Measurements from ENCODE around the gene NAA38.

GRCh38 chr17:7882629-7883028, 25.3 kb upstream of the NAA38 start:
- TF ChIP-seq, protein P1, sequence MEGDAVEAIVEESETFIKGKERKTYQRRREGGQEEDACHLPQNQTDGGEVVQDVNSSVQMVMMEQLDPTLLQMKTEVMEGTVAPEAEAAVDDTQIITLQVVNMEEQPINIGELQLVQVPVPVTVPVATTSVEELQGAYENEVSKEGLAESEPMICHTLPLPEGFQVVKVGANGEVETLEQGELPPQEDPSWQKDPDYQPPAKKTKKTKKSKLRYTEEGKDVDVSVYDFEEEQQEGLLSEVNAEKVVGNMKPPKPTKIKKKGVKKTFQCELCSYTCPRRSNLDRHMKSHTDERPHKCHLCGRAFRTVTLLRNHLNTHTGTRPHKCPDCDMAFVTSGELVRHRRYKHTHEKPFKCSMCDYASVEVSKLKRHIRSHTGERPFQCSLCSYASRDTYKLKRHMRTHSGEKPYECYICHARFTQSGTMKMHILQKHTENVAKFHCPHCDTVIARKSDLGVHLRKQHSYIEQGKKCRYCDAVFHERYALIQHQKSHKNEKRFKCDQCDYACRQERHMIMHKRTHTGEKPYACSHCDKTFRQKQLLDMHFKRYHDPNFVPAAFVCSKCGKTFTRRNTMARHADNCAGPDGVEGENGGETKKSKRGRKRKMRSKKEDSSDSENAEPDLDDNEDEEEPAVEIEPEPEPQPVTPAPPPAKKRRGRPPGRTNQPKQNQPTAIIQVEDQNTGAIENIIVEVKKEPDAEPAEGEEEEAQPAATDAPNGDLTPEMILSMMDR (conservative IDR thresholded peaks at IDR 0.05; ENCODE audit: low read depth in 2 of 2) = no peak
- TF ChIP-seq EZH2 (IDR thresholded peaks at IDR 0.05; ENCODE audit: low read depth, unreplicated experiment) = no peak
- TF ChIP-seq, protein P2, sequence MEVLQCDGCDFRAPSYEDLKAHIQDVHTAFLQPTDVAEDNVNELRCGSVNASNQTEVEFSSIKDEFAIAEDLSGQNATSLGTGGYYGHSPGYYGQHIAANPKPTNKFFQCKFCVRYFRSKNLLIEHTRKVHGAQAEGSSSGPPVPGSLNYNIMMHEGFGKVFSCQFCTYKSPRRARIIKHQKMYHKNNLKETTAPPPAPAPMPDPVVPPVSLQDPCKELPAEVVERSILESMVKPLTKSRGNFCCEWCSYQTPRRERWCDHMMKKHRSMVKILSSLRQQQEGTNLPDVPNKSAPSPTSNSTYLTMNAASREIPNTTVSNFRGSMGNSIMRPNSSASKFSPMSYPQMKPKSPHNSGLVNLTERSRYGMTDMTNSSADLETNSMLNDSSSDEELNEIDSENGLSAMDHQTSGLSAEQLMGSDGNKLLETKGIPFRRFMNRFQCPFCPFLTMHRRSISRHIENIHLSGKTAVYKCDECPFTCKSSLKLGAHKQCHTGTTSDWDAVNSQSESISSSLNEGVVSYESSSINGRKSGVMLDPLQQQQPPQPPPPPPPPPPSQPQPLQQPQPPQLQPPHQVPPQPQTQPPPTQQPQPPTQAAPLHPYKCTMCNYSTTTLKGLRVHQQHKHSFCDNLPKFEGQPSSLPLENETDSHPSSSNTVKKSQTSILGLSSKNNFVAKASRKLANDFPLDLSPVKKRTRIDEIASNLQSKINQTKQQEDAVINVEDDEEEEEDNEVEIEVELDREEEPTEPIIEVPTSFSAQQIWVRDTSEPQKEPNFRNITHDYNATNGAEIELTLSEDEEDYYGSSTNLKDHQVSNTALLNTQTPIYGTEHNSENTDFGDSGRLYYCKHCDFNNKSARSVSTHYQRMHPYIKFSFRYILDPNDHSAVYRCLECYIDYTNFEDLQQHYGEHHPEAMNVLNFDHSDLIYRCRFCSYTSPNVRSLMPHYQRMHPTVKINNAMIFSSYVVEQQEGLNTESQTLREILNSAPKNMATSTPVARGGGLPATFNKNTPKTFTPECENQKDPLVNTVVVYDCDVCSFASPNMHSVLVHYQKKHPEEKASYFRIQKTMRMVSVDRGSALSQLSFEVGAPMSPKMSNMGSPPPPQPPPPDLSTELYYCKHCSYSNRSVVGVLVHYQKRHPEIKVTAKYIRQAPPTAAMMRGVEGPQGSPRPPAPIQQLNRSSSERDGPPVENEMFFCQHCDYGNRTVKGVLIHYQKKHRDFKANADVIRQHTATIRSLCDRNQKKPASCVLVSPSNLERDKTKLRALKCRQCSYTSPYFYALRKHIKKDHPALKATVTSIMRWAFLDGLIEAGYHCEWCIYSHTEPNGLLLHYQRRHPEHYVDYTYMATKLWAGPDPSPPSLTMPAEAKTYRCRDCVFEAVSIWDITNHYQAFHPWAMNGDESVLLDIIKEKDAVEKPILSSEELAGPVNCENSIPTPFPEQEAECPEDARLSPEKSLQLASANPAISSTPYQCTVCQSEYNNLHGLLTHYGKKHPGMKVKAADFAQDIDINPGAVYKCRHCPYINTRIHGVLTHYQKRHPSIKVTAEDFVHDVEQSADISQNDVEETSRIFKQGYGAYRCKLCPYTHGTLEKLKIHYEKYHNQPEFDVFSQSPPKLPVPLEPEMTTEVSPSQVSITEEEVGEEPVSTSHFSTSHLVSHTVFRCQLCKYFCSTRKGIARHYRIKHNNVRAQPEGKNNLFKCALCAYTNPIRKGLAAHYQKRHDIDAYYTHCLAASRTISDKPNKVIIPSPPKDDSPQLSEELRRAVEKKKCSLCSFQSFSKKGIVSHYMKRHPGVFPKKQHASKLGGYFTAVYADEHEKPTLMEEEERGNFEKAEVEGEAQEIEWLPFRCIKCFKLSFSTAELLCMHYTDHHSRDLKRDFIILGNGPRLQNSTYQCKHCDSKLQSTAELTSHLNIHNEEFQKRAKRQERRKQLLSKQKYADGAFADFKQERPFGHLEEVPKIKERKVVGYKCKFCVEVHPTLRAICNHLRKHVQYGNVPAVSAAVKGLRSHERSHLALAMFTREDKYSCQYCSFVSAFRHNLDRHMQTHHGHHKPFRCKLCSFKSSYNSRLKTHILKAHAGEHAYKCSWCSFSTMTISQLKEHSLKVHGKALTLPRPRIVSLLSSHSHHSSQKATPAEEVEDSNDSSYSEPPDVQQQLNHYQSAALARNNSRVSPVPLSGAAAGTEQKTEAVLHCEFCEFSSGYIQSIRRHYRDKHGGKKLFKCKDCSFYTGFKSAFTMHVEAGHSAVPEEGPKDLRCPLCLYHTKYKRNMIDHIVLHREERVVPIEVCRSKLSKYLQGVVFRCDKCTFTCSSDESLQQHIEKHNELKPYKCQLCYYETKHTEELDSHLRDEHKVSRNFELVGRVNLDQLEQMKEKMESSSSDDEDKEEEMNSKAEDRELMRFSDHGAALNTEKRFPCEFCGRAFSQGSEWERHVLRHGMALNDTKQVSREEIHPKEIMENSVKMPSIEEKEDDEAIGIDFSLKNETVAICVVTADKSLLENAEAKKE (CRISPR knock-in tag; IDR thresholded peaks at IDR 0.05) = no peak
- no peak for TF ChIP-seq EZH2phosphoT487 (IDR thresholded peaks at IDR 0.05; ENCODE audit: unreplicated experiment)
- no peak for TF ChIP-seq CREB1 (CRISPR knock-in tag; IDR thresholded peaks at IDR 0.05; ENCODE audit: low read depth)
- no peak for TF ChIP-seq POLR2AphosphoS5 (IDR thresholded peaks at IDR 0.05; ENCODE audit: low read depth)
